ENCODE measurements around the gene TMC2. TPM values are rescaled to one million over a fixed set of nuclear protein-coding genes. Genes with fewer than 3 reads are reported as not detected.

TMC2 gene
- total RNA-seq, 3 donors from 2014 or later, result 0.15 to 0.96 (median 0.33) TPM

- no peak for DNase-seq (ENCODE audit: low spot score in 2 of 2)
- TF ChIP-seq, protein P1, sequence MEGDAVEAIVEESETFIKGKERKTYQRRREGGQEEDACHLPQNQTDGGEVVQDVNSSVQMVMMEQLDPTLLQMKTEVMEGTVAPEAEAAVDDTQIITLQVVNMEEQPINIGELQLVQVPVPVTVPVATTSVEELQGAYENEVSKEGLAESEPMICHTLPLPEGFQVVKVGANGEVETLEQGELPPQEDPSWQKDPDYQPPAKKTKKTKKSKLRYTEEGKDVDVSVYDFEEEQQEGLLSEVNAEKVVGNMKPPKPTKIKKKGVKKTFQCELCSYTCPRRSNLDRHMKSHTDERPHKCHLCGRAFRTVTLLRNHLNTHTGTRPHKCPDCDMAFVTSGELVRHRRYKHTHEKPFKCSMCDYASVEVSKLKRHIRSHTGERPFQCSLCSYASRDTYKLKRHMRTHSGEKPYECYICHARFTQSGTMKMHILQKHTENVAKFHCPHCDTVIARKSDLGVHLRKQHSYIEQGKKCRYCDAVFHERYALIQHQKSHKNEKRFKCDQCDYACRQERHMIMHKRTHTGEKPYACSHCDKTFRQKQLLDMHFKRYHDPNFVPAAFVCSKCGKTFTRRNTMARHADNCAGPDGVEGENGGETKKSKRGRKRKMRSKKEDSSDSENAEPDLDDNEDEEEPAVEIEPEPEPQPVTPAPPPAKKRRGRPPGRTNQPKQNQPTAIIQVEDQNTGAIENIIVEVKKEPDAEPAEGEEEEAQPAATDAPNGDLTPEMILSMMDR (IDR thresholded peaks at IDR 0.05), result peak in 1 of 3 donors; percentile 32
- TF ChIP-seq POLR2A (IDR thresholded peaks at IDR 0.05) (no peak), POLR2AphosphoS5 (IDR thresholded peaks at IDR 0.05) (no peak)
- no peaks in the 10 kb centered on the region for H3K36me3 ChIP-seq
- no peak overlapping the region for H3K4me3 ChIP-seq
- H3K4me1 ChIP-seq, result no peaks in the 10 kb centered on the region
- no peaks in the 10 kb centered on the region for H3K27me3 ChIP-seq
- H3K9me3 ChIP-seq, result no peaks in the 10 kb centered on the region
- no peak overlapping the region for H3K27ac ChIP-seq
- intact Hi-C loops (cut with DNase I; ENCODE audit: low total_unique reads), result no loop called here
Measured at GRCh38 chr20:2688041-2688591, 151.7 kb downstream of the TMC2 start.

- no peak for TF ChIP-seq POLR2AphosphoS5 (IDR thresholded peaks at IDR 0.05)
- TF ChIP-seq POLR2A (IDR thresholded peaks at IDR 0.05), result no peak
- TF ChIP-seq, protein P1 (IDR thresholded peaks at IDR 0.05), result no peak
- intact Hi-C loops (cut with DNase I; ENCODE audit: low total_unique reads), result no loop called here
- no peak overlapping the region for H3K4me3 ChIP-seq
- H3K36me3 ChIP-seq, result no peaks in the 10 kb centered on the region
- no peaks in the 10 kb centered on the region for H3K9me3 ChIP-seq
- no peak for DNase-seq (ENCODE audit: low spot score in 2 of 2)
- H3K27ac ChIP-seq, result no peak overlapping the region
- H3K27me3 ChIP-seq, result no peaks in the 10 kb centered on the region
- no peaks in the 10 kb centered on the region for H3K4me1 ChIP-seq
Measured at GRCh38 chr20:2690213-2690612, 153.8 kb downstream of the TMC2 start.

- Histone ChIP-seq H3K36me3 (no peaks in the 10 kb centered on the region), H3K4me1 (no peaks in the 10 kb centered on the region), H3K27me3 (no peaks in the 10 kb centered on the region), H3K27ac (no peak overlapping the region), H3K4me3 (no peak overlapping the region), H3K9me3 (no peaks in the 10 kb centered on the region)
- intact Hi-C loops (cut with DNase I; ENCODE audit: low total_unique reads), result no loop called here
- TF ChIP-seq POLR2AphosphoS5 (IDR thresholded peaks at IDR 0.05), result no peak
- TF ChIP-seq, protein P1 (IDR thresholded peaks at IDR 0.05), result no peak
- TF ChIP-seq POLR2A (IDR thresholded peaks at IDR 0.05), result no peak
- DNase-seq (ENCODE audit: low spot score in 2 of 2), result no peak
Measured at GRCh38 chr20:2690718-2691117, 154.3 kb downstream of the TMC2 start.

GRCh38 chr20:2691127-2691526 lies 154.8 kb downstream of the TMC2 start:
- no peak for DNase-seq (ENCODE audit: low spot score in 2 of 2)
- H3K4me1 ChIP-seq, result no peaks in the 10 kb centered on the region
- H3K4me3 ChIP-seq, result no peak overlapping the region
- peak overlapping the region; percentile 91 to 92 for H3K27ac ChIP-seq
- no peaks in the 10 kb centered on the region for H3K9me3 ChIP-seq
- intact Hi-C loops (cut with DNase I; ENCODE audit: low total_unique reads), result no loop called here
- TF ChIP-seq POLR2AphosphoS5 (IDR thresholded peaks at IDR 0.05) (no peak), POLR2A (IDR thresholded peaks at IDR 0.05) (no peak)
- TF ChIP-seq, protein P1 (IDR thresholded peaks at IDR 0.05), result no peak
- no peaks in the 10 kb centered on the region for H3K27me3 ChIP-seq
- H3K36me3 ChIP-seq, result no peaks in the 10 kb centered on the region

Other genes with a start within 250 kb of the TMC2 start
- not detected for gene TGM3, start 240.6 kb upstream of the TMC2 start, total RNA-seq
- not detected for gene TGM6, start 155.7 kb upstream of the TMC2 start, total RNA-seq
- 100 to 1,000 TPM; 124 to 207 (median 179) TPM for gene SNRPB, start 65.8 kb upstream of the TMC2 start, total RNA-seq
- gene ZNF343, start 27.7 kb upstream of the TMC2 start, total RNA-seq, result 10 to 100 TPM in 2 of 3 donors, 1 to 10 TPM in 1; 8.8 to 18.4 (median 14.0) TPM
- gene NOP56, start 116.1 kb downstream of the TMC2 start, total RNA-seq, result 100 to 1,000 TPM in 1 of 3 donors, 10 to 100 TPM in 2; 77.1 to 137 (median 94.8) TPM
- gene IDH3B, start 127.6 kb downstream of the TMC2 start, total RNA-seq, result 100 to 1,000 TPM; 114 to 119 (median 115) TPM
- gene EBF4, start 156.2 kb downstream of the TMC2 start, total RNA-seq, result 10 to 100 TPM in 2 of 3 donors, 1 to 10 TPM in 1; 1.6 to 22.0 (median 22.0) TPM

Data from breast epithelium (tissue), 4 donors.